GM23338 (cell line): Measurements from ENCODE around the gene XKR7.

Experiments used
- EZH2 ChIP-seq: fragments of 200-600 bp; sonication (generic); IDR thresholded peaks from one replicate; pipeline ENCODE4 v1.8.0; 2017; ENCODE audit warnings: antibody characterized with exemption, mild to moderate bottlenecking, low read depth; ENCODE audit not compliant: unreplicated experiment
- EZH2phosphoT487 ChIP-seq: fragments of 200-600 bp; sonication (generic); IDR thresholded peaks from one replicate; pipeline ENCODE4 v1.8.1; 2018; ENCODE audit warnings: antibody characterized with exemption; ENCODE audit not compliant: unreplicated experiment
- JUNB ChIP-seq: IDR thresholded peaks from one replicate; pipeline ENCODE4 v1.6.1; 2016; ENCODE audit warnings: antibody characterized with exemption; ENCODE audit not compliant: unreplicated experiment
- NANOG ChIP-seq: IDR thresholded peaks from 2 replicates; pipeline ENCODE4 v1.6.1; 2016; ENCODE audit warnings: antibody characterized with exemption, borderline replicate concordance
- POLR2AphosphoS5 ChIP-seq: IDR thresholded peaks from 2 replicates; pipeline ENCODE4 v1.6.1; 2016; ENCODE audit warnings: antibody characterized with exemption, low read depth
- ZNF331 ChIP-seq: fragments of 250-450 bp; sonication (Bioruptor Pico); IDR thresholded peaks from 2 replicates; pipeline ENCODE4 v1.5.0; 2020; ENCODE audit warnings: low read depth, mild to moderate bottlenecking, moderate library complexity
- TF ChIP-seq, protein P1 (sequence below), 2 experiments: fragments of 200-600 bp in 1 of 2; sonication (generic) in 1 of 2; conservative IDR thresholded peaks; 2 replicates each; pipeline versions ENCODE4 v1.5.1 to v1.6.1; 2016 to 2017; ENCODE audit warnings: antibody characterized with exemption in 2 of 2, low read depth in 2 of 2, mild to moderate bottlenecking in 2 of 2, moderate library complexity in 1 of 2

DNA sequence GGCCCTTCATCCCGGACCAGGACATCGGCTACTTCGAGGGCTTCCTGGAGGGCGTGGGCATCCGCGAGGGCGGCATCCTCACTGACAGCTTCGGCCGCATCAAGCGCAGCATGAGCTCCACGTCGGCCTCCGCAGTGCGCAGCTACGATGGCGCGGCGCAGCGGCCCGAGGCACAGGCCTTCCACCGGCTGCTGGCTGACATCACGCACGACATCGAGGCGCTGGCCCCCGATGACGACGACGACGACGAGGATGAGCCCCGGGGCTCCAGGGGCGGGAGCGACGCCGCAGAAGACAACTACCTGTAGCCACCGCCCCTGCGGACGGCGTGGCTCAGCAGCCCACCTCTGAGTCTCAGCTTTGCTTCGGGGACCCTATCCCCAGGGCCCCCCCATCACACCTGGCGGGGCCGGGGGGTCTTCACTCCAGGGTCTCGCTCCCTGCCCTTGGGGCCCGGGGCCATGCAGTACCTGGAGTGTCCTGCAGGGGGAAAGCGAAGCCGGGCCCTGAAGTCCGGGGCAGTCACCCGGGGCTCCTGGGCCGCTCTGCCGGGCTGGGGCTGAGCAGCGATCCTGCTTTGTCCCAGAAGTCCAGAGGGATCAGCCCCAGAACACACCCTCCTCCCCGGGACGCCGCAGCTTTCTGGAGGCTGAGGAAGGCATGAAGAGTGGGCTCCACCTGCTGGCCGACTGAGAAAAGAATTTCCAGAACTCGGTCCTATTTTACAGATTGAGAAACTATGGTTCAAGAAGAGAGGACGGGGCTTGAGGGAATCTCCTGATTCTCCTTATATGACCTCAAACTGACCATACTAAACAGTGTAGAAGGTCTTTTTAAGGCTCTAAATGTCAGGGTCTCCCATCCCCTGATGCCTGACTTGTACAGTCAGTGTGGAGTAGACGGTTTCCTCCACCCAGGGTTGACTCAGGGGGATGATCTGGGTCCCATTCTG is 63.3 kb downstream of the XKR7 start:
- TF ChIP-seq EZH2 (no peak), ZNF331 (CRISPR knock-in tag) (no peak), POLR2AphosphoS5 (peak; percentile 17; the same call in 1 of the 2 replicates), NANOG (no peak), EZH2phosphoT487 (no peak), JUNB (no peak)
- TF ChIP-seq, protein P1, sequence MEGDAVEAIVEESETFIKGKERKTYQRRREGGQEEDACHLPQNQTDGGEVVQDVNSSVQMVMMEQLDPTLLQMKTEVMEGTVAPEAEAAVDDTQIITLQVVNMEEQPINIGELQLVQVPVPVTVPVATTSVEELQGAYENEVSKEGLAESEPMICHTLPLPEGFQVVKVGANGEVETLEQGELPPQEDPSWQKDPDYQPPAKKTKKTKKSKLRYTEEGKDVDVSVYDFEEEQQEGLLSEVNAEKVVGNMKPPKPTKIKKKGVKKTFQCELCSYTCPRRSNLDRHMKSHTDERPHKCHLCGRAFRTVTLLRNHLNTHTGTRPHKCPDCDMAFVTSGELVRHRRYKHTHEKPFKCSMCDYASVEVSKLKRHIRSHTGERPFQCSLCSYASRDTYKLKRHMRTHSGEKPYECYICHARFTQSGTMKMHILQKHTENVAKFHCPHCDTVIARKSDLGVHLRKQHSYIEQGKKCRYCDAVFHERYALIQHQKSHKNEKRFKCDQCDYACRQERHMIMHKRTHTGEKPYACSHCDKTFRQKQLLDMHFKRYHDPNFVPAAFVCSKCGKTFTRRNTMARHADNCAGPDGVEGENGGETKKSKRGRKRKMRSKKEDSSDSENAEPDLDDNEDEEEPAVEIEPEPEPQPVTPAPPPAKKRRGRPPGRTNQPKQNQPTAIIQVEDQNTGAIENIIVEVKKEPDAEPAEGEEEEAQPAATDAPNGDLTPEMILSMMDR (conservative IDR thresholded peaks at IDR 0.05; ENCODE audit: low read depth in 2 of 2): peak; percentile 79 to 99
